GM03348 (cell line): ENCODE results near the gene GOLGA8K.
"Not testable (repeated sequence)": the region's sequence is repeated elsewhere in the genome, so short reads cannot be mapped to it uniquely, and the experiment has no call there.

Experiments used
- DNase-seq: peaks from one replicate; pipeline ENCODE4 v3.0.0; 2012; ENCODE audit warnings: low spot score

Gene GOLGA8K

GRCh38 chr15:32403192-32403591 is at the start of gene GOLGA8K:
Gene GOLGA8K, minus strand, starts transcription at chr15:32403292. Its CDS starts 98 bp downstream, at chr15:32403194.
- not testable (repeated sequence) for DNase-seq

- DNase-seq: not testable (repeated sequence)
Measured at GRCh38 chr15:32440445-32440977, 37.4 kb upstream of the GOLGA8K start.

GRCh38 chr15:32434102-32434963 is 31.2 kb upstream of the GOLGA8K start:
- not testable (repeated sequence) for DNase-seq

- not testable (repeated sequence) for DNase-seq
Measured at GRCh38 chr15:32427635-32428034, 24.5 kb upstream of the GOLGA8K start.

DNA sequence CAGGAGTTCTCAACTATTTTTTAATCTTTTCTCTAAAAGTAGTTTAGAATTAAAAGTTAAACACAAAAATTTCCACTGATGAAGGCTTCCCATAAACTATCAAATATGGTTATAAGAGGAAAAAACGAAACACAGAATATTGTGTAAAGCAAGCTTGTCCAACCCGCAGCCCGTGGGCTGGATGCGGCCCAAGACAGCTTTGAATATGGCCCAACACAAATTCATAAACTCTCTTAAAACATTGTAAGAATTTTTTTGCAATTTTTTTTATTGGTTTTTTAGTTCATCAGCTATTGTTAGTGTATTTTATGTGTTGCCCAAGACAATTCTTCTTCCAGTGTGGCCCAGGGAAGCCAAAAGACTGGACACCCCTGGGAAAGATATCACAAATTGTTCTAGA is 23.4 kb upstream of the GOLGA8K start:
- not testable (repeated sequence) for DNase-seq

GRCh38 chr15:32407903-32408302 is 4.8 kb upstream of the GOLGA8K start:
- not testable (repeated sequence) for DNase-seq

- DNase-seq: not testable (repeated sequence)
Measured at GRCh38 chr15:32396522-32396921, 6.6 kb downstream of the GOLGA8K start.

GRCh38 chr15:32394745-32395144 is 8.3 kb downstream of the GOLGA8K start:
- DNase-seq: not testable (repeated sequence)

- DNase-seq: not testable (repeated sequence)
Measured at GRCh38 chr15:32388050-32388648, 14.9 kb downstream of the GOLGA8K start.

GRCh38 chr15:32385823-32386495 is 17.1 kb downstream of the GOLGA8K start:
- not testable (repeated sequence) for DNase-seq

DNA sequence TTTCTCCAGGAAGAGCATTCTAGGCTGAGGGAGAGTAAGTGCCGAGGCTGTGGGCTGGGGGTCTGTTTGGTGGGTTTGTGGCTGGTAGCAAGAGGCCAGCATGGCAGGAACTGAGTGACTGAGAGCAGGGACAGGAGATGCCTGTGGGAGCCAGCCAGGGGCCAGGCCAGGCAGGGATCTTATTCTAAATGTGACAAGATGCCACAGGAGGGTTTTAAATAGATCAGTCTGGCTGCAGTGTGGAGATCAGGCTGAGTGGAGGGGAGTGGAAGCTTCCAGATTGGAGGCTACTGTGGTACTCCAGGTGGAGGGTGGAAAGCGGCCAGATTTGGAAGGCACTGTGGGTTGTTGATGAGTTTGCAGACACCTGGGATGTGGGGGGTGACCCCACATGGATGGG is 28.9 kb downstream of the GOLGA8K start:
- DNase-seq: not testable (repeated sequence)

DNA sequence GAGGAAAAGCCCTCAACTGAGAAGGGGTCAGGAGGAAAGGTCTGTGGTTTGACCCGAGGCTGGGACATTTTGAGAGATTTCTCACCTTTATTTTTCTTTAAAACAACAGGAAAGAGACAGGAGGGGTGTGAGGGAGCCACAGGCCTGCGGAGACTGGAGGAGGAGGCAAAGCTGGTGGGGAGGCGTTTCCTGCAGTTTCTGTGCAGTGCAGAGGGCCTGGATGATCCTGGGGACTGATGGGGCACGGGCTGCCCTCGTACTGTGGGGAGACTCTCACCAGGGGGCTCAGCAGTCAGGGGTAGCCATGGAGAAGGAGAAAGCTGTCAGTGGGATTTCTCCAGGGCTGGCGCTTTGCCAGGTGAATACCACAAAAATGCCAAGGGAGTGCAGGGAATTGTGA is 29.4 kb downstream of the GOLGA8K start:
- DNase-seq: not testable (repeated sequence)

DNA sequence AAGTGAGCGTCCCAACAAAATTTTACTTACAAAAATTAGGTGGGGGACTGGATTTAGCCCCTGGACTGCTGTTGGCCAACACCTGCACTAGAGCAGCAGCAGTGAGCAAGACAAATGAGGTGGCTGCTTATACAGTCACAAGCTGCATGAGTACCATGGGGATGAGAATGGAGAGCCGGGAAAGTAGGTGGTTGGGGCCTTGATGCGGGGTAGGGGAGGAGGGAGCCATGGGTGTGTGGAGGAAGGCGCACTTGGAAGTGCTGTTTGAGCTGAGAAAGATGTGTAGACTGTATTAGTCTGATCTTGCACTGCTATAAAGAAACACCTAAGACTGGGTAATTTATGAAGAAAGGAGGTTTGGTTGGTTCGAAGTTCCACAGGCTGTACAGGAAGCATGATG is 31.0 kb downstream of the GOLGA8K start:
- not testable (repeated sequence) for DNase-seq

DNA sequence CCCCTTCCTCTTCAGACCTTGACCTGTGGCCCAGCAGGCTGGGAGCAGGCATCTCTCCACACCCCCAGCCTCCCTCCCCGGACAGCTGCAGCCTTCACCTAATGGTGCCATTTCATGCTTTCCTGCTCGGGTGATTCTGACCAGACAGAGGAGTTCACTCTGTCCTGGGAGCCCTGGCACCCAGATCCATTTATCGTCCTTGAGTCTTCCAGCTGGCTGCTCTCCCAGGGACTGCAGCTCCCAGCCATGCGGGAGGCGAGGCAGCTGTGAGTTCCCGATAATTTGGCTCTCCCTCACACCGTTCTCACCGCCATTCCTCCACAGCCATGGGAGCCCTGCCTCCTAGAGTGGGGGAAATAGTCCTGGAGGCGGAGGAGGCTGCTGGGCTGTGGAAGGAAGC is 32.6 kb downstream of the GOLGA8K start:
- not testable (repeated sequence) for DNase-seq

DNA sequence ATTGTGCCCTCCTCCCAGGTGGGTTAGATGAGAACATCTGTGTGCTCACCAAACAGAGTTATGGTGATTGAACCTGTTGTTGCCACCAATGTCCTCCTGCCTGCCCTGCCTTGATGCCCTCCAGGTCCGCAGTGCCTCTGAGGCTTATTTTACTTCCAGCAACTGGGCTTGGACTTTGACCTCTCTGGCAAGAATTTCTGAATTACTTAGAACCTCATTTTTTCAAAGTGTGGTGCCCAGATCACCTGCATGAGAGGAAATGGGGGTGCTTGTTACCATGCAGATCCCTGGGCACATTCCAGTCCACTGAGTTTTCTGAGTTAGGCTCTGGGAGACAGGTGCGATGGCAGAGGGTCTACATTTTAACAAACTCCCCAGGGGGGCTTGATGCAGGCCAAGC is 33.0 kb downstream of the GOLGA8K start:
- not testable (repeated sequence) for DNase-seq

DNA sequence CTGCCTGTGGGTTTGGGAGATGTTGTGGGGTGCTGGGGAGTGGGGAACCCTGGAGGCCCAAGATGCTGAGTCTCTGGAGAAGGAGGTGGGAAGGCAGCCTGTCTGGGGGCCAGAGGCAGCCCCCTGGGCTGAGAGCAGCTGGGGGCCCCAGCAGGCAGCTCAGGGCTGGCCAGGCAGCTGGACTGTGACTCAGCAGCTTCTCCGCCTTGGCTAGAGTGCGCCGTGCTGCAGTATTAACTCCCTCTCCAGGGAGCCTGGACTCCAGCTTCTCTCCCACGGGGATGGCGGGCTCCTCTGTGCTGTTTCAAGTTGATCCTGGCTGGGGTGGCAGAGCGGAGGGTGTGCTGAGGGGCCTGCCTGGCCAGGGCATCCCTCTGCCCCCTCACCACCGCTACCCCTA is 36.6 kb downstream of the GOLGA8K start:
- DNase-seq: not testable (repeated sequence)

DNA sequence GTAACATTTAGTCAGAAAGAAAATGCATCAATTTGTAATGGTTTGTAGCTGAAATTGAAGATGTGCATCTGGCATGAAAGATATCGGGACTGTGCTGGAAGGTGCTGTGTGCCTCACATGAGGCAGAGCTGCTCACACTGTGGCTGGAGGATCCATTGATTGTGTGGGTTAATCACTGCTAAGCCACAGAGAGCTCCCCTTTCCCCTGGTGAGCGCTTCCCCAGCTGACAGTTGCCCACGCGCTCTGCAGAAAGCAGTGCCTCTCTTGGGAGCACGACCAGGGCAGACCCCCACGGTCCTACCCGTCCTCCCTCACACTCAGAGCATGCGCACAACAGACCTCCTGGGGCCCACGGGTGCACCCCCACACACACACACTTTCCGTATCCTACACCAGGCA is 37.1 kb downstream of the GOLGA8K start:
- not testable (repeated sequence) for DNase-seq

DNA sequence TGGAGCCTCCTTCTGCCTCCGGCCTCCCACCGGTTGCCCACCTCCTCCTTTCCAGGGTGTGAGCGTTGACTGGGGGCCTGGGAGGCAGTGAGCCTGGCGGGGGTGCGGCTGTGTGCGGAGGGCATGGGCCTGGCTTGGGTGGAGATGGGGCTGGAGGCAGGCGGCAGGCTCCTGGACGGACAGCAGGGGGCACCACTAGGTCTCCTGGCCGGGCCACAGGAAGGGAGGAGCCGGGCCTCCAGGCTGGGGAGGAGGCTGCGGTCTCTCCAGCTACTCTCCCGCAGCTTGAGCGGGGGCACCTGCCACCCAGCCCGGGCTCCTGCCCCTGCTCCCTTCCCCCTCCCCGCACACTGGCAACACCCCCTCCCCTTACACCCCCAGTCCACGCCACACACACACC is 38.1 kb downstream of the GOLGA8K start:
- DNase-seq: not testable (repeated sequence)

DNA sequence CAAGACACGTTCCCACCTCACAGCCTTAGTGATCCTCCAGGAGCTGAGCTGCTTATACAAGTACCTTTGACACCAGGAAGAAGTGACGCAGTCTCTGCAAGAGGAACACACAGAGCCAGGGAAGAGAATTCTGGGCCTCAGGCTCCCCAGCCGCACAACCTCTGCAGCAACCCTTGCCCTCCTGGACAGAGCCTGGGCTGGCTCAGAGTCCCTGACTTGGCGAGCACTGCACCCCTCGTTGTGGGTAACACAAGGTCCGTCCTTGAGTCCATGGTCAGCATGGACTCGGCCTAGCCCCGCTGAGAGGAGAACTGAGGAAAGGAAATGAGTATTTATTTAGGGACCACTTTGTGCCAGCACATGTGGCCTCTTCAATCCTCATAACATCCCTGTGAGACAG is 39.6 kb downstream of the GOLGA8K start:
- DNase-seq: not testable (repeated sequence)

DNA sequence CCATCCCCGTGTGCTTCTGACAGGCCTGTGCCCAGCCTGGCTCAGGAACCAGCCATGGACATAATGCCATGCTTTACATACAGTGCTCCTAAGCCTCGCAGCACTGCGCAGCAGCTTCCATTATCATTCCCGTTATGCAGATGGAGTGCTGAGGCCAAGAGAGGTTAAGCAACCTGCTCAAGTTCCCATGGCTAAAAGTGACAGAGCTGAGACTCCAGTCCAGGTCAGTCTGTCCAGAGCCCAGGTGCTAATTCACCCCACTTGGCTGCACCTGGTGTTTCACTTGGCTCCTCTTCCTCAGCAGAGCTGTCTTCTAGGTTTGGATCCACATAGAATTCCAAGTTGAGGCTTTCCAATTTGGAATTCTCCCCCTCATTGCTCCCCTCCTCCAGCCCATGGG is 41.4 kb downstream of the GOLGA8K start:
- DNase-seq: not testable (repeated sequence)

- DNase-seq: not testable (repeated sequence)
Measured at GRCh38 chr15:32358462-32358861, 44.6 kb downstream of the GOLGA8K start.

- DNase-seq: not testable (repeated sequence)
Measured at GRCh38 chr15:32356909-32357308, 46.2 kb downstream of the GOLGA8K start.
